OCI-LY1 (cell line): ENCODE measurements around the gene SORBS1.
"Not testable (repeated sequence)": the region's sequence is repeated elsewhere in the genome, so short reads cannot be mapped to it uniquely, and the experiment has no call there.

Experiments used
- H2AFZ ChIP-seq: fragments of 200-600 bp; sonication (generic), shearing (Covaris generic); 2 replicates; pipeline ENCODE4 v1.6.0; 2014; ENCODE audit warnings: antibody characterized with exemption, mild to moderate bottlenecking, low read length
- H3F3A ChIP-seq: fragments of 200-600 bp; sonication (generic), shearing (Covaris generic); 2 replicates; pipeline ENCODE4 v1.6.0; 2014; ENCODE audit warnings: mild to moderate bottlenecking, antibody characterized with exemption, low read length, moderate library complexity; ENCODE audit not compliant: insufficient read depth
- H3K27ac ChIP-seq: fragments of 200-600 bp; sonication (generic); 2 replicates; pipeline ENCODE4 v1.5.1; 2014; ENCODE audit warnings: low read length, mixed run types, mild to moderate bottlenecking, low read depth; ENCODE audit not compliant: poor library complexity, severe bottlenecking
- H3K27me3 ChIP-seq: fragments of 200-600 bp; sonication (generic); 2 replicates; pipeline ENCODE4 v1.6.0; 2014; ENCODE audit warnings: antibody characterized with exemption, mild to moderate bottlenecking, low read length, moderate library complexity; ENCODE audit not compliant: insufficient read depth
- H3K36me3 ChIP-seq: fragments of 200-600 bp; sonication (generic); 2 replicates; pipeline ENCODE4 v1.6.1; 2014; ENCODE audit warnings: mild to moderate bottlenecking, antibody characterized with exemption, low read length, moderate library complexity, mixed read lengths; ENCODE audit not compliant: insufficient read depth
- H3K4me1 ChIP-seq: fragments of 200-600 bp; sonication (generic); 2 replicates; pipeline ENCODE4 v1.5.1; 2014; ENCODE audit warnings: mild to moderate bottlenecking, low read length, moderate library complexity; ENCODE audit not compliant: insufficient read depth, severe bottlenecking
- H3K4me2 ChIP-seq: fragments of 200-600 bp; sonication (generic), shearing (Covaris generic); 2 replicates; pipeline ENCODE4 v1.6.1; 2014; ENCODE audit warnings: low read length
- H3K4me3 ChIP-seq: fragments of 200-600 bp; sonication (generic); 2 replicates; pipeline ENCODE4 v1.5.1; 2014; ENCODE audit warnings: low read length, low read depth, mild to moderate bottlenecking, mixed read lengths; ENCODE audit not compliant: poor library complexity, severe bottlenecking
- H3K79me2 ChIP-seq: fragments of 200-600 bp; shearing (Covaris generic); 2 replicates; pipeline ENCODE4 v1.6.1; 2016; ENCODE audit warnings: mixed run types, low read length, mixed read lengths; ENCODE audit not compliant: insufficient read depth
- H3K9ac ChIP-seq: fragments of 200-600 bp; sonication (generic), shearing (Covaris generic); 2 replicates; pipeline ENCODE4 v1.6.1; 2014; ENCODE audit warnings: mild to moderate bottlenecking, low read length, mixed read lengths
- H3K9me2 ChIP-seq: fragments of 200-600 bp; sonication (generic), shearing (Covaris generic); 2 replicates; pipeline ENCODE4 v1.6.1; 2014; ENCODE audit warnings: low read depth, mild to moderate bottlenecking, low read length, mixed read lengths
- H3K9me3 ChIP-seq: fragments of 200-600 bp; shearing (Covaris generic); 2 replicates; pipeline ENCODE4 v1.6.1; 2014; ENCODE audit warnings: low read length, mixed read lengths
- H4K20me1 ChIP-seq: fragments of 200-600 bp; sonication (generic), shearing (Covaris generic); 2 replicates; pipeline ENCODE4 v1.6.0; 2016; ENCODE audit warnings: mild to moderate bottlenecking, low read length; ENCODE audit not compliant: insufficient read depth
- CTCF ChIP-seq: fragments of 200-600 bp; sonication (generic), shearing (Covaris generic); IDR thresholded peaks from 2 replicates; pipeline ENCODE4 v1.5.1; 2017; ENCODE audit warnings: mild to moderate bottlenecking, antibody characterized with exemption, low read length, moderate library complexity, mixed read lengths
- EZH2 ChIP-seq: fragments of 200-600 bp; sonication (generic), shearing (Covaris generic); IDR thresholded peaks from 2 replicates; pipeline ENCODE4 v1.8.0; 2017; ENCODE audit warnings: borderline replicate concordance, mixed run types, mild to moderate bottlenecking, antibody characterized with exemption, low read length, moderate library complexity, mixed read lengths

The SORBS1 gene

GRCh38 chr10:95352684-95353083 is 208.5 kb downstream of the SORBS1 start:
- H3K27me3 ChIP-seq, result 0 out of 2 replicates have a peak, but pooled peaks cover 3% of the 10 kb centered on the region
- no peaks in the 10 kb centered on the region for H3K79me2 ChIP-seq
- H3F3A ChIP-seq, result no peaks in the 10 kb centered on the region
- H3K36me3 ChIP-seq, result no peaks in the 10 kb centered on the region
- H2AFZ ChIP-seq, result no peak overlapping the region
- no peak overlapping the region for H3K27ac ChIP-seq
- no peaks in the 10 kb centered on the region for H3K9me3 ChIP-seq
- TF ChIP-seq EZH2, result no peak
- TF ChIP-seq CTCF, result no peak
- H4K20me1 ChIP-seq, result no peaks in the 10 kb centered on the region
- no peak overlapping the region for H3K4me2 ChIP-seq
- no peak overlapping the region for H3K4me3 ChIP-seq
- no peaks in the 10 kb centered on the region for H3K4me1 ChIP-seq
- H3K9ac ChIP-seq, result no peak overlapping the region
- no peaks in the 10 kb centered on the region for H3K9me2 ChIP-seq

GRCh38 chr10:95350830-95351228 is 210.3 kb downstream of the SORBS1 start:
- no peaks in the 10 kb centered on the region for H3K9me2 ChIP-seq
- H3K4me3 ChIP-seq, result no peak overlapping the region
- H3K79me2 ChIP-seq, result no peaks in the 10 kb centered on the region
- H4K20me1 ChIP-seq, result no peaks in the 10 kb centered on the region
- no peaks in the 10 kb centered on the region for H3F3A ChIP-seq
- no peak for TF ChIP-seq EZH2
- TF ChIP-seq CTCF, result no peak
- H3K27ac ChIP-seq, result no peak overlapping the region
- no peak overlapping the region for H2AFZ ChIP-seq
- H3K36me3 ChIP-seq, result no peaks in the 10 kb centered on the region
- no peak overlapping the region for H3K4me2 ChIP-seq
- no peak overlapping the region for H3K9ac ChIP-seq
- H3K9me3 ChIP-seq, result no peaks in the 10 kb centered on the region
- H3K4me1 ChIP-seq, result no peaks in the 10 kb centered on the region
- 0 out of 2 replicates have a peak, but pooled peaks cover 3% of the 10 kb centered on the region for H3K27me3 ChIP-seq

- H3K9ac ChIP-seq, result no peak overlapping the region
- no peaks in the 10 kb centered on the region for H3K9me3 ChIP-seq
- 0 out of 2 replicates have a peak, but pooled peaks cover 3% of the 10 kb centered on the region for H3K27me3 ChIP-seq
- H3K4me2 ChIP-seq, result no peak overlapping the region
- no peak overlapping the region for H2AFZ ChIP-seq
- no peaks in the 10 kb centered on the region for H4K20me1 ChIP-seq
- no peaks in the 10 kb centered on the region for H3F3A ChIP-seq
- no peaks in the 10 kb centered on the region for H3K36me3 ChIP-seq
- no peak overlapping the region for H3K27ac ChIP-seq
- no peak overlapping the region for H3K4me3 ChIP-seq
- TF ChIP-seq EZH2 (no peak), CTCF (no peak)
- H3K9me2 ChIP-seq, result no peaks in the 10 kb centered on the region
- no peaks in the 10 kb centered on the region for H3K4me1 ChIP-seq
- no peaks in the 10 kb centered on the region for H3K79me2 ChIP-seq
Measured at GRCh38 chr10:95350219-95350829, 210.8 kb downstream of the SORBS1 start.

GRCh38 chr10:95347402-95347766 is 213.8 kb downstream of the SORBS1 start:
- H4K20me1 ChIP-seq, H3K4me1 ChIP-seq, H3K9ac ChIP-seq, H3K27ac ChIP-seq, H3K4me3 ChIP-seq, H3K27me3 ChIP-seq, H3K9me2 ChIP-seq, H3F3A ChIP-seq, H3K9me3 ChIP-seq, H3K36me3 ChIP-seq, H3K4me2 ChIP-seq, H3K79me2 ChIP-seq, H2AFZ ChIP-seq: not testable (repeated sequence)
